DMS53 (cell line): ENCODE data around the gene HECW1.
"Not testable (repeated sequence)": the region's sequence is repeated elsewhere in the genome, so short reads cannot be mapped to it uniquely, and the experiment has no call there.

Source experiments
- DNase-seq: peaks from one replicate; lab custom pipeline; 2025; lab: John Stamatoyannopoulos, UW

HECW1 gene

DNA sequence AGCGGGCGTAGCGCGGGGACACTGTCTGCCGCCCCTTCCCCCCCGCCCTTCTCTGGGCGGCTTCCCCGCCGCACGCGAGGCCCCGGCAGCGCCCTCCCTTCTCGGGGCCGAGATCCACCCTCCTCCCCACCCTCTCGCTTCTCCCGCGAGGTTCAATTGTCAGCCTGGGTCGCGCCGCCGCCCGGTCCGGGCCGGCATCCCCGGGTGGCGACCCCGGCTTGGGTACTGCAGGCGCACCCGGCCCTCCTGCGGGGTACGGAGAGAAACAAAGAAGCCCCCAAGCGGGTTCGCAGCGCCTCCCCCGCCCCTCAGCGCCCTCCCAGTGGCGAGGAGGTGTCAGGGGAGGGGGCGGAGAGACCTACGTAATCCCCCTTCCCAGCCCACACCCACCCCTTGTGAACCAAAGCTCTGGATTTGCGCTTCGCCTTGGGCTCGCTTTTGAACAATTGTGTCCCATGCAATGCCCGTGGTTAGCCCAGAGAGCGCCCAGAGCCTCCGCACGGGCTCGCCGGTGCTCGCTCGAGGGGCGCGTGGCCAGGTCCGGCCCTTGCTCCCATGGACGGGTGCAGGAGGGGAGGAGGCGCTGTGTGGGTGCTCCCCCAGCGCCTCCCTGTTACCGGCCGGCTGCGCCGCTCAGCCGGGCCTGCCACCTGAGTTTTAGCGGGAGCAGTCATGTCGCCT lies 634 bp downstream of the HECW1 start:
- peak; percentile 68 for DNase-seq

DNA sequence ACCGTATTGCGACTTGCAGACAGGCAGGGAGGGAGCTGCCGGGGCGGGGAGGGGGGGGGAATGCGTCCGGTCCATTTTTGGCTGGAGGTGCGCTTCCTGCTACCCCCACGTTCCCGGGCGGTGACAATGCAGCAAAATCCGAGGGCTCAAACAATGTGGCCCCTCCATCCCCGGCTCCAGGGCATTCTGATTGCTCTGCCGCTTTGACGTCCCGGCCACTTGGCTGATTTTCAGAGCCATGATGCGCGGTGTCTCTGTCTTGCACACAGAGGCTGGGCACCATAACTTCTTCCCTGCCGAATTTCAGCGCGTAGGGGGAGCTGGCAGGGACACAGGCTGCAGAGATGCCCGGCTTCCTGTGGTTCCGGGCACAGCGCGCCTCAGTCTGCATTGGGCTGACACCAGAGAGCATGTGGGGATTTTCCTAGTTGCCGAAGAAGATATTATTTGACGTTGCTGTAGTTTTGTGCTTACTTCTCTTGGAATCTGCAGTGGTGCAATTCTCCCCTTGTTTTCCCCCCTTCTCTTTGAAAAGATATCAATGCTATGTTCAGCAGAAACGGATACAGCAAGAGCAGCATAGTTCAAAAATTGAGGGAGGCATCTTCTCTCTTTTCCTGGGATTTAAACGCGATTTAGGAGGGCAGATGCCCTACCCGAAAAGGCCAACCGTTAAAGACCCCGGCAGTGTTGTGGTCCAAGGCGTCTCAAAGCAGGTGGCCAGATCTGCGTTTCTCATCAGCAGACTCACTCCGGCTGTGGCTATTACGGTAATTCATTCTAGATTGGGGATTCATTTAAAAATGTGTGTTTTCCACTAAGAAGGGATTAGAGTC lies 1.4 kb downstream of the HECW1 start:
- DNase-seq, result peak; percentile 53

DNA sequence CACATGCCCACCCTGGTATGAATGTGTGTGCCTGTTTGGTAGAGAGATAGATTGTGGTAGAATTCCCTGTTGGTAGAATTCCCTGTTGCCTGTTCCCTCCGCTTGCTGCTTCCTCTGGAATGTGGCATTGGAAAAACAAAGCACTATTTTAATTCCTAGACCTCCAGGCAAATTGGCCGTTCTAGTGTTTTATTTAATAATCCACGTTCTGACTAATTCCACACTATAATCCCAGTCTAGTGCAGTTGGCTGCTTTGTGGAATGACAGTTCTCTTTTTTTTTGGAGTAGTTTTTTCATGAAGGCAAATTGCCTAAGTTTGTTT lies 2.0 kb downstream of the HECW1 start:
- no peak for DNase-seq

DNA sequence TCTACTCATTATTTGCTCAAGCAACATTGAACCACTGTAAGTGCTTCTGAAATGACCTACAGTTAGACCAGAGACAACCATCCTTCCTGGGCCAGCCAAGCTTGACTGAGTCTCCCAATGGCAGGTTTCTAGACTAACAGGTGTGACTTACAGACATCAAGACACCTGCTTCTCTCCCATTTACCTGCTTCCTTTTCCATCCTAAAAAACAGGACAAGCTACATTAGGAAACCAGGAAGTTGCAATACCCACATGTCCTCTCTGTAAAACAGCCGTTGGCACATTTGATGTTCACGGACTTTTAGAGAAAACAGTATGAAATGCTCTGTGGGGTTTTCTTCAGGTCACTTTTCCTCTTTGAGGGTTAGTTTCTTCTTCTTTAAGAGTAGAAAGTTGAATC lies 4.0 kb downstream of the HECW1 start:
- no peak for DNase-seq

DNA sequence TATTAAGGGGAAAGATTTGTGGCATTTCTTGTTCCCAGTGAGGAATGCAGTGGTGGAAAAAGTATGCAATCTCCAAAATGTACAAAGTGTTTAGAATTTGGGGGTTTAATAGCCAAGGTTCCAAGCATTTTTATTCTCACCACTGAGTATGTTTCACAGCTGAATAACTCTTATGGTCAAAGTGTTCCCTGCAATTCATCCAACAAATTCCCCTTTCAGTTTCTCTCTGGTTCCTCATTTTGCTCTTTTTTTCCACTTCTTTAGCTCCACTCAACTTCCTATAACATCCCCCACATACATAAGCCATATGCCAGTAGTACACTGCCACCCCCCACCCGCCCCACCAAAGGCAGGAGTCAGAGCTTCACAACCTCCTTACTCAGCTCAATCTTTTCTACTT lies 4.6 kb downstream of the HECW1 start:
- no peak for DNase-seq

DNA sequence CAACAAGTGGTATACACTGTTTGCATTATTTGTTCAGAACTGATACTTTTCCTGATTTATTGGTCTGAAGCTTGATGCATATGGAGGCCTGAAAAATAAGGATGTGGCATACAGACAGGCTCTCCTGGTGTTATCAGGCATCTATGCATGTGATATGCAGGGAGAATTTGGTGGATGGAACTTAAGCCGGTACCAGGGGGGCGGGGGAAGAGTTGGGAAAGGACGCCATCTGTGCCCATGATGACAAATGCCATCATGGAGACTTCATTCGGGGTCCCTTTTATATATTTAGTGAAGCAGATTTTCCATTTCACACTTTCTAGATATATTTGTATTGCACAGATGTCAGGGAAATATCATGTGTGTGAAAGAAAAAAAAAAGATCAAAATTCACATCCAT lies 5.4 kb downstream of the HECW1 start:
- DNase-seq, result no peak

DNA sequence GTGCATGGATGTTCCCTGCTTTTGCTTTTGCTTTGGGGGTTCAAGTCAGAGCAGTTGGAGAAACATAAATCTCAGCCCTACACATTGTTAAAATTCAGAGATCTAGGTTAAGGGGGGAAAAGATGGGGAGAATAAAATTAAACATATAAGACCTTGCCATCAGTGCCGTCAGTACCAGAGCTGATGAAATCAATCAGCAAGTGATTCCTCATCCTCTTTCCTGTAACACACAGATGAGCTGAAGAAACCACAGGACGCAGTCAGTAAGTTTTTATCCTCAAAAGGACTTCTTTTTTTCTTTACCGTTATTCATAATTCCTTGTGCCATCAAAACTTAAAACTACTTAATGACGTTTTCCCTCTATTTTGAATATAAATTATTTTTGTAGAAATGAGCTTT lies 5.9 kb downstream of the HECW1 start:
- DNase-seq, result no peak

DNA sequence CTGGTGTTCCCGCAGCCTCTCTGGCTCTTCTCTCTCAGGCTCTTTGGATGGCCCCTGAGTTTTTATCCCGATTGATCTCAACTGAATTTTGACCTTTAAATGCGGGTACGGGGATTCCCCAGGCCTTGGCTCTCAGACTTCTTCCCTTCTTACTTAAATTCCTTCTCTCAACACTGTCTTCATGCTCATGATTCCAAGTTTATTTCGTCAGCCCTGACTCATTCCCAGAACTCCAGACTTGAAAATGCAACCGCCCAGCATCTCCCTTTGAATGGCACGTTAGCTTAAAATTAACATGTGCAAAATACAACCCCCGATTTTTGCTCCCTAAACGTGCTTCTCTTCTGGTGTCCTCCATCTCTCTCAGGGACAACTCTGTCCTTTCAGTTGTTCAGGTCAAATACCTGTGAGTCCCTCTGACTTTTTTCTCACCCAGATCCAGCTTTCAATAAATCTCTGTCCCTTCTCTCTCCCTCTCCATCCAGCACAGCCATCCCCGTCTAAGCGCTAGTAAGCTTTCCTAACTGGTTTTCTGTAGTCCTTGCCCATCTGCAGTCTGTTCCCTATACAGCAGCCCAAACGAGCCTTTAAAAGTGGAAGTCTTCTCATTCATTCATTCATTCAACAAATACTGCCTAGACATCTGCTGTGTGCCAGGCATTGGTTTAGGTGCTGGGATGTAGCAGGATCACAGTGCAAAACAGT lies 7.1 kb downstream of the HECW1 start:
- DNase-seq, result no peak

DNA sequence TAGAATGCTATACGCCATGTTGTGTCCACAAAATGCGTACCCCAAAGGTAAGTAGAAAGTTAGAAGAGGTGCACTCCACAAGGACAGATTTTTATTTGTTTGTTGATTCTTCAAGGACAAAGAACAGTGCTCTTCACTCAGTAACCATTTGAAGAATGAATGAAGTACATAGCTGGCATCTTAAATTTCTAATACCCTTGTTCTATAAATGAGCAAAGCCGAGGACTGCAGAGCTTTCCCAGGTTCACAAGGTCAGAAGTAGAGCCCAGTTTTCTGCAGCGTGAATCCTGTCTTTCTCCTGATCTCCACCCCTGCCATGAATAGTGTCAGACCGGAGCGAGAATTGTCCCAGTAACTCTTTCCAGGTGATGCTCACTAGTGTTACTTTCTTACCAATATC lies 9.5 kb downstream of the HECW1 start:
- no peak for DNase-seq

DNA sequence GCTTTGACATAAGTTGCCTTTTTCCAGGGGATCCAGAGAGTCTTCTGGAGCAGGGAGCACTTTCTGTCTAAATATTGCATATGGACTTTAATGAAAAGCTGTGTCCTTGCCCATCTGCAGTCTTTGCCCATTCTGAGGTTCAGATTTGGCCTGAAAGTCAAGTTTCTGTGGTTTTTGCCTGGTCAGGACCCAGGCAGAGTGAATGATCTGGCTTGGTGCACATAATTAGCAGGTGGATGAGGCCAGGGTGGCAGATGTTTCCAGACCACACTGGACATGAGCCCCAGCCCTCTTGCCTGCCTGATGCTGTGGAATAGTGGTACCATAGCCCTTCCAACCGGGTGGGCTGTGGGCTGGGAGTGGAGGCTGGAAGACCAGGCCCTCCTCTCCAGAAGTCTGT lies 11.0 kb downstream of the HECW1 start:
- DNase-seq, result no peak

DNA sequence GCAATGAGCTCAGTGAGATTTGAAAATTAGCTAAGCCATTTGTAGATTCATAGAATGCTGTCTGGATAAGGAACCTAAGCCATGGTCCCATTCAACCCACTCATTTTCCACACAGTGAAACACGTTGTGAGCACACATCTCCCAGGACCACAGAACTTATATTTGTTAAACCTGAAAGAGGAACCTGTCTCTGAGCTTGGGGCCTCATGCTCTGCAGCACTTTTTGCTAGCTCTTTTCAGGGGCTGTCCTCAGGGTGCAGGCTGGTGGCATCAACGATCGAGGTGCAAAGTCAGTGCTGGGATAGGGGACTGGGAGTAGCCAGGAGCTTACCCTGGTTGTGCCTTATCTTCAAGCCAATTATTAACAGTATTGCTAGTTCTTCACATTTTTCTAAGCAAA lies 11.9 kb downstream of the HECW1 start:
- no peak for DNase-seq

DNA sequence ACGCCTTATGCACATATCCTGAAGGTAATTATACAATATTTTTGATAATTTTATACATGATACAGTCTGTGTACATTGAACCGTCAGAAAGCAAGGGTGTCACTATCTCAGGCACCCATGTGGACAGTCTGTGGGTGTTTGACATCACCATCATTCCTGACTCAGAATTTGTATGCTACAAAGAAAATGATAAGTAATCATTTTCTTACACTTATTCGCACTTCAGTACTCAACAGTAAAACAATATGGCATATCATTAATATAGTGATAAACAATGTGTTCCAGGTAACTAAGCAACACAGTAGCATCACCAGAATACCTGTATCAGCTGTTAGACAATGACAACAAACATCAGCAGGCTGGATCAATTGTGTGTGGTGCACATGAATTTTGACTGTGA lies 17.9 kb downstream of the HECW1 start:
- DNase-seq, result no peak

DNA sequence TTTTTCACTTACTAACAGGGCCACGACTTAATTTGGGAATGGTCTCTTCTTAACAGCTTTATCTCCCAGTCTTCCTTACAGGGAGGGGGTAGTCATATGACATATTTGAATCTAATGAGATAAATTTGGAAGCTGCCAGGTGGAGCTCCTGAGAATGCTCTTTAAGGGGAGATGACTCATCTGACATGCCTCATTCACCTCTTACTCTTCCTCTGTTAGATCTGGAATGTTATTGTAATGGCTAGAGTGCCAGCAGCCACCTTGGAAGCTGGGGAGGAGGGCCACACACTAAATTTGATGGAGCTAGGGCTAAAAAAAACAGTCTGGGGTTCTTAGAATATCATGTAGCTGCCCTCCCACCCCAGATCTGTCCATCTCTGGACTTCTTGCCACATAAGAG lies 22.7 kb downstream of the HECW1 start:
- DNase-seq, result peak; percentile 51

DNA sequence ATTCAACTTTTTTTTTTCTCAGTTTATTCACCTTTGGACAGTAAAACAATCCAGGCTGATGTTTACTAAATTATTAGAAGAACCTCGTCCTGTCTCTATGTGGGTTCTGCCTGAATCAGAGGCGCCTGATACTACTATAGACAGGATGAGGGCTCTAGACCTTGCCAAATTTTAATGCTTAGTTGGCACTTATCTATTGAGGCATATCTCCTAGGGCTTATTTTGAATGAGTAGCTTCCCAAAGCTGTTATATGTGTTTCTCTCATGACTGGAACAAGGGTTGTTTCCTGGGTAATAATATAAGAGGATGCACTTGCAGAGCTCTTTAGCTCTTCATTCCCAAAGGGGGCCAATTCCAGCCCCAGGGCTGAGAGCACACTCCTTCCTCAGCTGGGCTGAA lies 23.6 kb downstream of the HECW1 start:
- DNase-seq, result no peak

DNA sequence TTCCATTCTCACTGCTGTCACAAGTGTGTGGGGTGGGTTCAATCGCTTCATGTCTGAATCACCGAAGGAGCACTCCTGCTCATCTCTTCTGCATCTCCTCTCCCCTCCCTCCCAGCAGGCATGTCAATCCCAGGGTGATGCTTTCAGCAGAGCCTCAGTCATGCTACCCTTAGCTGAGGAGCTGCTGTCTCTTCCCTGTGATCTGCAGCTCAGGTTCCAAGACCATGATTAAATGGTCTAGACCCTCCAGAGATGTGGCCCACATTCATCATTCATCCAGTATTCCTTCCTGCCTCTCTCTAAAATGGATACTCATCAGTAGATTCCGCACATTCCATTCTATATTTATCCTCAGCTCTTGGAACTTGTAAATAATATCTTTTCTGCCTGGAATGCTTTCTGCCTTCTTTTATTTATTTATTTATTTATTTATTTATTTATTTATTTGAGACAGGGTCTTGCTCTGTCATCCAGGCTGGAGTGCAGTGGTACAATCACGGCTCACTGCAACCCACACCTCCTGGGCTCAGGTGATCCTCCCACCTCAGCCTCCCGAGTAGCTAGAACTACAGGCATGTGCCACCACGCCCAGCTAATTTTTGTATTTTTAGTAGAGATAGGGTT lies 24.8 kb downstream of the HECW1 start:
- DNase-seq, result not testable (repeated sequence)

DNA sequence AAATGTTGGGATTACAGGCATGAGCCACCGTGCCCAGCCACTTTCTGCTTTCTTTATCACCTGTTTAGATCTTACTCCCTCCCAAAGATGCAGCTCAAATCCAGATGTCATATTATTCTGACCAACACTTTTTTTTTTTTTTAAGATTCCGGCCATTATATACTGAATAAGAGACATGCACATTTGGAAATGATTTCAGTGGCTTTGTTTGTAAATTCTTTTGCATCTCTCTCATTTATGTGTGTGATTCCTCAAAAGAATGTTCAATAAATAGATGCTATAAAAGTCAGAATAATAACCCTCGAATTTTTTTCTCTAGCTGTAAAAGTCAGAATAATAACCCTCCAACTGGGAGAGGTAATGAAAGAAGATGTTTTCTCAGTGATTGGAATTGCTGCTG lies 25.4 kb downstream of the HECW1 start:
- DNase-seq, result no peak

DNA sequence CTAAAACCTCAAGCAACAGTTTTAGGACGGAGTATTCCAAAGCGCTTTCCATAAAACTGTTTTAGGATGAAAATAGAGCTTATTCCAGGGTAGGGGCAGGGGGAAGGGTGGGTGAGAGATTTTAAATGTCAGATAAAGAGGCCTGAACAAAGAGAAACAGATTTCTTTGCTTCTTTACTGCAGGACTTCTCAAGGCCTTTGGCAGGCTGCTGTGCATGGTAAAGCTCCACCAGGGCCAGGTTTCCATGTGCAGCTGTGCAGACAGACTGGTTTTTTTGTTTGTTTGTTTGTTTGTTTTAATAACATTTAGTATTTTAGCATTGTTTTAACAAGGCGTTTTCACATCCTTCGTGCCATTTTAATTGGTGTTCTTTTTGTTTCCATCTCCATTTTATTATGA lies 26.3 kb downstream of the HECW1 start:
- DNase-seq, result no peak

DNA sequence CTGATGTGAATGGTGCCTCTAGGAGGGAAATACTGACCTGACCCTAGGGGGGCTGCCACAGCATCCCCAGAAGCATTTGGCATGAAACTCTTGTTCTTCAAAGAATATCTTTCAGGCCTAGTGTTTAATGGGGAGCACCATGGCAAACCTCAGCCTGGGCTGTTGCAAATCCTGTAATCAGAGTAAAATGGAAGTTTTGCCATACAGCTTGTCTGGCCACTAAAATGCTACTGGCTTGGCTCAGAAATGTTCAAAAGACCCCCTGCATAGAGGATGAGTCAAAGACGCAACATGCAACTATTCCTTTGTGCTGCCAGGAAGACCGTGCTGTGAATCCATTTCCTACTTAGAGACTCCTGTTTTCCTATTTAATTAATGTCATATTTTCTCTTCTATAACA lies 26.7 kb downstream of the HECW1 start:
- no peak for DNase-seq

DNA sequence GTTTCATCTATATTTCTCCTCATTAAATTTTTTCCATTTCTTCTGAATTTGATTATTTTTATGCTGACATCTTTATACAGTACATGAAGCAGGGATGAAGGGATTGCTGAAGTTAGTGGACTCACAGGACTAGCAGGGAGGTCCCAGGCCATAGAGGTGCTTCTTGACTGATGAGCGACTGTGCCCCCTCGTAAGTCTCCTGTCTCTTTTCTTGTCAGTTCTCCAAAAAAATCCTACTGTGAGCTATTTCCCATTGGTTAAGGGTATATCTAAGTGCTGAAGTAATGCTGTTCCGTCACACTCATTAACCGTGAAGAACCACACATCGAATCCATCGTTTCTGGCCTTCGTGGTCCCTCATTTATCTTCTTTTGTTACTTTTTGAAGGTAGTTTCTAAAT lies 27.7 kb downstream of the HECW1 start:
- DNase-seq, result no peak

DNA sequence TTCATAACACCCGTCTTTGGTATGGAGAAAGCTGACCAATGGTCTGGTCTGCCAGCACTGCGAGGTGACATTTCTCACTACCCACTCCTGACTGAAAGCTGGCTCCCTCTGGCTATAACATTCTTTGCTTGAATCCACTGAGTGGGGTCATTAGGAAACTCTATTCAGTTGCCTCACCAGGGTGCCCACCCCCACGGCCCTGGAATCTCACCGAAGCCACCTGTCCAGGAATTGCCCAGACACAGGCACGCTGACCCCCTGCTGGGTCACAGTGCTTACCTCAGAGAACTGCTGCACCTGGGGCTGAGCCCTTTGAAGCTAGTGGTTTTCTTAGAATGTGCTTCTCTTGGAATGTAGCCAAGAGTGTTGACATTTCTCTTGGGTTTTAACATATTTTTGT lies 28.6 kb downstream of the HECW1 start:
- DNase-seq, result no peak

DNA sequence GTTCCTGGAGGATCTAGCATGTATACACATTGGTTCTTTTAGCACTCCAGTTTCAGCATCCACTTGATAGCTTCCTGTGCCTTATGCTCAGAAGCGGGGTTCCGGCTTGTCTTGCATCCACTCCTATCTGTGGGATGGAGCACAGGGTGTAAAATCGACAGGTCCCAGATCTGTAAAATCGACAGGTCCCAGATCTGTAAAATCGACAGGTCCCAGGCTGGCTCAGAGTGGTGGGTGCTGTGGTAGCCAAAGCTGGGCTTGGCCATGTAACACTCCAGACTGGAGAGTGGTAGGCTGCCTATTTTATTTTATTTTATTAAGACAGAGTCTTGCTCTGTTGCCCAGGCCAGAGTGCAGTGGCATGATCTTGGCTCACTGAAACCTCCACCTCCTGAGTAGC lies 30.3 kb downstream of the HECW1 start:
- no peak for DNase-seq

DNA sequence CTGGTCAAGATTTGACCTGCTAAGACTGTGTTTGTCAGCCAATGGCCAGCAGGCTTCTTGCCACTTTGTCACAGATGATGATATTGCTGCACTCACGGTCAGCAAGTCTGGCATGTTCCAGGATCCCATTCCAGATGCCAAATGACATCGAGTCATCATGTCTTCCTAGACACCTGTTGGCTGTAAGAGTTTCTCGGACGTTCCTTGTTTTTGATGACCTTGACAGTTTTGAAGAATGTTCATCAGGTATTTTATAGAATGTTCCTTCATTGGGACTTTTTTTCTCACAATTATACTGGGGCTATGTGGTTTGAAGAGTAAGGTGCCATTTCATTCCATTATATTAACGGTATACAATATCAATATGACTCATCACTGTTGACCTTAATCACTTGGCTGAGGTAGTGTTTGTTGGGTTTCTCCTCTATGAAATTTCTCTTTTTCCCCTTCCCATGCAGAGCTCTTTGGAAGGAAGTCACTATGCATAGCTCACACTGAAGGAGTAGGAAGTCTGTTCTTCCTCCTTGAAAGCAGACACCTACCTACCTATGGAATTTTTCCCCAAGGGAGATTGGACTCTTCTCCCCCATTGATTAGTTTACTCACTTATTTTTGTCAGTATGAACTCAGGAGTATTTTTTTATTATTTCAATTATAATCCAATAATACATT lies 31.6 kb downstream of the HECW1 start:
- peak; percentile 63 for DNase-seq
